SK-N-SH (cell line): ENCODE data around the gene PCNX2. TPM values are rescaled to one million over a fixed set of nuclear protein-coding genes. Genes with fewer than 3 reads are reported as not detected.

Experiments
- CTCF ChIA-PET: fragments of 300-600, 350-600 bp; formaldehyde crosslinking; extraction: SDS; loops from one replicate; lab custom pipeline; 2021; lab: Yijun Ruan, JAX
- POLR2A ChIA-PET: fragments of 350-600 bp; sonication (Branson Sonifier 250); formaldehyde crosslinking; extraction: SDS; loops from one replicate; lab custom pipeline; 2020; ENCODE audit warnings: antibody characterized with exemption, inconsistent platforms; lab: Yijun Ruan, JAX
- DNase-seq: peaks from one replicate; pipeline ENCODE4 v3.0.0; 2012
- H2AFZ ChIP-seq: fragments of 200-600 bp; sonication (generic); 2 replicates; pipeline ENCODE4 v1.8.1; 2016; ENCODE audit warnings: antibody characterized with exemption, mild to moderate bottlenecking, low read depth
- H3F3A ChIP-seq: fragments of 200-600 bp; sonication (generic); replicated peaks from 2 replicates; pipeline ENCODE3; 2016; ENCODE audit warnings: antibody characterized with exemption, mild to moderate bottlenecking; ENCODE audit not compliant: insufficient read depth
- H3K27ac ChIP-seq, 2 experiments: fragments of 200-500 bp in 1 of 2; fragments of 200-600 bp in 1 of 2; sonication (Bioruptor generic) in 1 of 2; sonication (generic), shearing (Covaris generic) in 1 of 2; 2 replicates each; pipeline versions ENCODE4 v1.5.1 to v1.6.1; 2014 to 2016; ENCODE audit warnings: low read depth in 2 of 2, inconsistent platforms in 1 of 2, low read length in 1 of 2, mild to moderate bottlenecking in 1 of 2, mixed read lengths in 1 of 2
- H3K27me3 ChIP-seq: fragments of 200-600 bp; sonication (generic), shearing (Covaris generic); 2 replicates; pipeline ENCODE4 v1.6.1; 2016; ENCODE audit warnings: mixed run types; ENCODE audit not compliant: insufficient read depth
- H3K36me3 ChIP-seq, 2 experiments: fragments of 200-500 bp in 1 of 2; fragments of 200-600 bp in 1 of 2; sonication (Bioruptor generic) in 1 of 2; sonication (generic) in 1 of 2; replicated peaks in 1 of 2; 2 replicates each; pipeline versions ENCODE3 to v1.5.1; 2014 to 2016; ENCODE audit warnings: low read length in 1 of 2, mild to moderate bottlenecking in 1 of 2; ENCODE audit not compliant: insufficient read depth in 2 of 2, control insufficient read depth in 1 of 2
- H3K4me1 ChIP-seq, 2 experiments: fragments of 200-500 bp in 1 of 2; fragments of 200-600 bp in 1 of 2; sonication (Bioruptor generic) in 1 of 2; sonication (generic), shearing (Covaris generic) in 1 of 2; 2 replicates each; pipeline versions ENCODE4 v1.5.1 to v1.6.1; 2014 to 2016; ENCODE audit warnings: low read depth in 1 of 2, low read length in 1 of 2, mixed run types in 1 of 2; ENCODE audit not compliant: insufficient read depth in 2 of 2, control insufficient read depth in 1 of 2
- H3K4me2 ChIP-seq: fragments of 200-600 bp; sonication (generic), shearing (Covaris generic); 2 replicates; pipeline ENCODE4 v1.6.1; 2017; ENCODE audit warnings: mixed run types
- H3K4me3 ChIP-seq, 2 experiments: fragments of 200-500 bp in 1 of 2; fragments of 200-600 bp in 1 of 2; sonication (Bioruptor generic) in 1 of 2; sonication (generic), shearing (Covaris generic) in 1 of 2; 2 replicates each; pipeline versions ENCODE4 v1.5.1 to v1.8.1; 2014 to 2016; ENCODE audit warnings: low read depth in 2 of 2, inconsistent platforms in 1 of 2, low read length in 1 of 2, mild to moderate bottlenecking in 1 of 2, mixed read lengths in 1 of 2, moderate library complexity in 1 of 2
- H3K79me2 ChIP-seq: fragments of 200-600 bp; sonication (generic); 2 replicates; pipeline ENCODE4 v1.8.1; 2017; ENCODE audit warnings: mild to moderate bottlenecking; ENCODE audit not compliant: insufficient read depth
- H3K9ac ChIP-seq: fragments of 200-600 bp; sonication (generic); 2 replicates; pipeline ENCODE4 v1.6.1; 2017; ENCODE audit warnings: mixed run types
- H3K9me2 ChIP-seq: fragments of 200-600 bp; sonication (generic); 2 replicates; pipeline ENCODE4 v1.6.1; 2017; ENCODE audit warnings: mixed run types
- H3K9me3 ChIP-seq: fragments of 200-600 bp; sonication (generic); 2 replicates; pipeline ENCODE4 v1.6.1; 2017; ENCODE audit warnings: mixed run types, mild to moderate bottlenecking, moderate library complexity
- H4K20me1 ChIP-seq: fragments of 200-600 bp; sonication (generic); 2 replicates; pipeline ENCODE4 v1.6.1; 2017; ENCODE audit warnings: mild to moderate bottlenecking, mixed run types; ENCODE audit not compliant: insufficient read depth
- CHD2 ChIP-seq: fragments of 150-350 bp; IDR thresholded peaks from 2 replicates; pipeline ENCODE4 v1.6.1; 2018; ENCODE audit warnings: low read length; ENCODE audit not compliant: partially characterized antibody
- ELF1 ChIP-seq: IDR thresholded peaks from 2 replicates; pipeline ENCODE4 v1.4.0; 2012
- EP300 ChIP-seq, 2 experiments: IDR thresholded peaks; 2 replicates each; pipeline versions ENCODE4 v1.4.0 to v1.6.1; 2012; ENCODE audit warnings: borderline replicate concordance in 1 of 2, low read depth in 1 of 2, low read length in 1 of 2
- EZH2phosphoT487 ChIP-seq: fragments of 200-600 bp; sonication (generic); IDR thresholded peaks from 2 replicates; pipeline ENCODE4 v1.6.1; 2017; ENCODE audit warnings: low read depth, mixed run types, mild to moderate bottlenecking, antibody characterized with exemption, moderate library complexity, borderline replicate concordance
- FOSL2 ChIP-seq: IDR thresholded peaks from 2 replicates; pipeline ENCODE4 v1.4.0; 2012; ENCODE audit warnings: low read depth, mild to moderate bottlenecking, moderate library complexity, borderline replicate concordance
- FOXM1 ChIP-seq: IDR thresholded peaks from 2 replicates; pipeline ENCODE4 v1.4.0; 2012; ENCODE audit warnings: low read depth, mild to moderate bottlenecking
- GABPA ChIP-seq: IDR thresholded peaks from 2 replicates; pipeline ENCODE4 v1.4.0; 2012; ENCODE audit warnings: low read depth, mild to moderate bottlenecking
- GATA2 ChIP-seq: sonication (generic); formaldehyde crosslinking; IDR thresholded peaks from 2 replicates; pipeline ENCODE4 v1.5.0; 2020; ENCODE audit warnings: mild to moderate bottlenecking, missing genetic modification reagents
- IRF3 ChIP-seq: fragments of 150-350 bp; IDR thresholded peaks from 2 replicates; pipeline ENCODE4 v1.6.1; 2016; ENCODE audit warnings: mild to moderate bottlenecking, low read depth, low read length
- MEF2A ChIP-seq: IDR thresholded peaks from 2 replicates; pipeline ENCODE4 v1.4.0; 2012; ENCODE audit warnings: low read depth, borderline replicate concordance
- MXI1 ChIP-seq: IDR thresholded peaks from 2 replicates; pipeline ENCODE4 v1.6.1; 2012; ENCODE audit warnings: mild to moderate bottlenecking, low read depth, low read length, improper control_type of control experiment
- PBX3 ChIP-seq: IDR thresholded peaks from 2 replicates; pipeline ENCODE4; 2012
- POLR2AphosphoS5 ChIP-seq: IDR thresholded peaks from 2 replicates; pipeline ENCODE4 v1.6.1; 2012; ENCODE audit warnings: low read depth, low read length
- RAD21 ChIP-seq: IDR thresholded peaks from 2 replicates; pipeline ENCODE4 v1.6.1; 2012; ENCODE audit warnings: mild to moderate bottlenecking, low read length
- RFX5 ChIP-seq: IDR thresholded peaks from 2 replicates; pipeline ENCODE4 v1.6.1; 2012; ENCODE audit warnings: mild to moderate bottlenecking, improper control_type of control experiment, low read length
- TAF1 ChIP-seq: IDR thresholded peaks from 2 replicates; pipeline ENCODE4 v1.6.1; 2012; ENCODE audit warnings: low read depth, mild to moderate bottlenecking, low read length, moderate library complexity, borderline replicate concordance
- ZBTB33 ChIP-seq: IDR thresholded peaks from 2 replicates; pipeline ENCODE4 v1.4.0; 2012; ENCODE audit warnings: low read depth, borderline replicate concordance
- WGBS: methylation state at CpG from one replicate; pipeline ENCODE4 v1.1.6; 2017; ENCODE audit warnings: low lambda C conversion rate; 5-methylcytosine and 5-hydroxymethylcytosine counted together
- polyA plus RNA-seq, 3 experiments: library from polyadenylated mRNA; depleted of rRNA; stranded (reverse); fragments of >200 nt; gene quantifications; 2 replicates each; pipeline ENCODE4 v1.2.3, GENCODE V29; 2012

PCNX2 gene
- polyA plus RNA-seq, 1 of the 3 experiments (the other 2 are of a cell fraction): 10.6 TPM

GRCh38 chr1:233261206-233261605 lies 34.3 kb downstream of the PCNX2 start:
- H4K20me1 ChIP-seq: no peaks in the 10 kb centered on the region
- WGBS: 59% methylated on average over 3 of the region's 3 CpGs

GRCh38 chr1:233257786-233258185 lies 37.7 kb downstream of the PCNX2 start:
- 93% methylated on average over 6 of the region's 6 CpGs for WGBS
- POLR2A ChIA-PET: no interaction called here

More at GRCh38 chr1:233261206-233261605, 34.3 kb downstream of the PCNX2 start:
- H3K79me2 ChIP-seq: no peaks in the 10 kb centered on the region
- no peaks in the 10 kb centered on the region for H3F3A ChIP-seq
- peaks cover 0 to 2% of the 10 kb centered on the region in 2 experiments; a peak in 2 of 4 replicates for H3K4me1 ChIP-seq
- H3K4me2 ChIP-seq: no peak overlapping the region
- no peaks in the 10 kb centered on the region for H3K27me3 ChIP-seq
- DNase-seq: no peak
- H2AFZ ChIP-seq: no peak overlapping the region
- H3K9me2 ChIP-seq: no peaks in the 10 kb centered on the region
- ChIA-PET CTCF (no interaction called here), POLR2A (no interaction called here)
- H3K4me3 ChIP-seq: no peak overlapping the region
- TF ChIP-seq ZBTB33 (no peak), EZH2phosphoT487 (no peak), PBX3 (no peak), POLR2AphosphoS5 (no peak), ELF1 (no peak), RFX5 (no peak), EP300 (IDR thresholded peaks at IDR 0.05; ENCODE audit: borderline replicate concordance in 1 of 2, low read depth in 1 of 2, low read length in 1 of 2) (no peak)
- H3K36me3 ChIP-seq: peaks cover 18 to 50% of the 10 kb centered on the region in 2 experiments
- no peaks in the 10 kb centered on the region for H3K9me3 ChIP-seq
- H3K9ac ChIP-seq: no peak overlapping the region
- no peak overlapping the region for H3K27ac ChIP-seq

More at GRCh38 chr1:233257786-233258185, 37.7 kb downstream of the PCNX2 start:
- no peaks in the 10 kb centered on the region for H3K9me2 ChIP-seq
- no peak for TF ChIP-seq GATA2 (CRISPR knock-in tag)
- no peak for TF ChIP-seq MEF2A
- TF ChIP-seq EZH2phosphoT487: no peak
- TF ChIP-seq ZBTB33: no peak
- TF ChIP-seq FOSL2: no peak
- no peak for TF ChIP-seq MXI1
- no peak for TF ChIP-seq ELF1
- TF ChIP-seq FOXM1: no peak
- no peak for TF ChIP-seq IRF3
- no peak for TF ChIP-seq CHD2
- TF ChIP-seq RAD21: no peak
- no peak for TF ChIP-seq TAF1
- TF ChIP-seq GABPA: no peak
- H3K9me3 ChIP-seq: no peaks in the 10 kb centered on the region
- H3K79me2 ChIP-seq: no peaks in the 10 kb centered on the region
- H2AFZ ChIP-seq: no peak overlapping the region
- peaks cover 0 to 2% of the 10 kb centered on the region in 2 experiments; a peak in 2 of 4 replicates for H3K4me1 ChIP-seq
- no peaks in the 10 kb centered on the region for H3F3A ChIP-seq
- no peak overlapping the region for H3K4me3 ChIP-seq
- H3K27ac ChIP-seq: no peak overlapping the region
- no peak overlapping the region for H3K9ac ChIP-seq
- no peak overlapping the region for H3K4me2 ChIP-seq
- DNase-seq: no peak
- no peaks in the 10 kb centered on the region for H4K20me1 ChIP-seq
- H3K27me3 ChIP-seq: no peaks in the 10 kb centered on the region
- H3K36me3 ChIP-seq: peaks cover 18 to 53% of the 10 kb centered on the region in 2 experiments
- CTCF ChIA-PET: no interaction called here
